Skeletal muscle tissue (tissue), 4 donors: ENCODE data around the gene FLII. TPM values are rescaled to one million over a fixed set of nuclear protein-coding genes. Genes with fewer than 3 reads are reported as not detected.
A peak's percentile ranks its signal among the peaks of the same experiment; 100 is the strongest.

Experiments used
- H3K27ac ChIP-seq: one replicate; pipeline ENCODE4 v1.7.0; 2013; ENCODE audit warnings: mild to moderate bottlenecking, low read depth, low read length, inconsistent platforms
- H3K27me3 ChIP-seq, 3 donors: one replicate each; pipeline ENCODE4 v1.7.0; 2013; ENCODE audit warnings: low read length in 3 of 3; ENCODE audit not compliant: control insufficient read depth in 3 of 3, insufficient read depth in 3 of 3
- H3K36me3 ChIP-seq, 3 donors: one replicate each; pipeline ENCODE4 v1.7.0; 2013; ENCODE audit warnings: low read length in 3 of 3; ENCODE audit not compliant: control insufficient read depth in 3 of 3, insufficient read depth in 3 of 3
- H3K4me1 ChIP-seq, 3 donors: one replicate each; pipeline ENCODE4 v1.7.0; 2013; ENCODE audit warnings: low read length in 3 of 3, mild to moderate bottlenecking in 3 of 3; ENCODE audit not compliant: control insufficient read depth in 3 of 3, insufficient read depth in 3 of 3
- H3K4me3 ChIP-seq, 3 donors: one replicate each; pipeline ENCODE4 v1.7.0; 2013; ENCODE audit warnings: low read length in 3 of 3
- H3K9ac ChIP-seq, 3 donors: one replicate each; pipeline ENCODE4 v1.7.0; 2013; ENCODE audit warnings: low read length in 3 of 3, mild to moderate bottlenecking in 3 of 3, moderate library complexity in 2 of 3, low read depth in 1 of 3
- H3K9me3 ChIP-seq, 3 donors: one replicate each; pipeline ENCODE4 v1.7.0; 2013; ENCODE audit warnings: low read length in 3 of 3; ENCODE audit not compliant: control insufficient read depth in 3 of 3
- total RNA-seq: library from RNA; depleted of rRNA; stranded (reverse); fragments of >200 nt; gene quantifications from one replicate; pipeline ENCODE4 v1.2.3, GENCODE V29; 2014
- donor health status: Osteomylitis.

Gene FLII
- total RNA-seq, 1 donor from 2014 or later = 193 TPM

DNA sequence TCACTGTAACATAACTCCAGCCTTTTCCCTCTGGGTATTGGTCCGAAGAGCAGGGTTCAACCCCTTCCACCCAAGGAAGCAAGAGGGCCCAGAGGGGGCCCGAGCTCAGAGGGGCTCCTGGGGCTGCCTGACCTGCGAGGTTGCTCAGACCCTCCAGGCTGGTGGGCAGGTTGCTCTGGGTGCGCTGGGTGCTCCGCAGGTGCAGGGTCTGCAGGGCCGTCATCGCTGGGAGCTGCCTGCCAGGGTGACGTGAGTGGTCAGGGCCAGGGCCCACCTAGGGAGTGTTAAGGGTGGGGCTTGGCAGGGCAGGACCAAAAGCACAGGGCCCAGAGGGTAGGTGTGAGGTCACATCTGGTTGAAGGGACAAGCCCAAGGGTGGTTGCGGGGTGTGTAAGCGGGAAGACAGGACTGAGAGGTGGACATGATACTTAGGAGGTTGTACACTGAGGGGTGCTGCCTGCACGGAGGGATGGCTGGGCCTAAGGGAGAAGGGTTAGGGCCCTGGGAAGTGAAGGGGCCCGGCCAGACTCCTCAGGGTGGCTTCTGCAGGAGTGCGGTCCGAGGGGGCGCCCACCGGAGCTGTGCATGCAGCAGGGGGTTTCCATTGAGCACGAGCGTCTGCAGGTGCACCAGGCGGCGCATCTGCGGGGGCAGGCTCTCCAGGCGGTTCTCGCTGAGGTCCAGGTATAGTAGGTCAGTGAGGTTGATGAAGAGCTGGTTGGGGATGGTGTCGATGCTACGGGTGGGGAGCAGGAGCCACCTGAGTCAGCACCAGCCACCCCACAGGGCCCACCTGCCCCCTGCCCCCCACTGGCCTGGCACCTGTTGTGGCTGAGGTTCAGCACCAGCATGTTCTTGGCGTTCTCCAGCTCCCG, 4.4 kb downstream of the FLII start:
- Histone ChIP-seq H3K27ac (no peak overlapping the region), H3K36me3 (peaks cover 67 to 72% (median 71%) of the 10 kb centered on the region in 3 donors), H3K4me1 (peaks cover 29 to 39% (median 37%) of the 10 kb centered on the region in 3 donors), H3K27me3 (no peaks in the 10 kb centered on the region), H3K4me3 (no peak overlapping the region), H3K9ac (no peak overlapping the region), H3K9me3 (no peaks in the 10 kb centered on the region)

- H3K9ac ChIP-seq = no peak overlapping the region
- H3K4me1 ChIP-seq = peaks cover 33 to 39% (median 36%) of the 10 kb centered on the region in 3 donors
- H3K27ac ChIP-seq = no peak overlapping the region
- no peaks in the 10 kb centered on the region for H3K9me3 ChIP-seq
- peaks cover 76 to 80% (median 80%) of the 10 kb centered on the region in 3 donors for H3K36me3 ChIP-seq
- H3K4me3 ChIP-seq = no peak overlapping the region
- no peaks in the 10 kb centered on the region for H3K27me3 ChIP-seq
Observed at GRCh38 chr17:18253187-18253884, 5.2 kb downstream of the FLII start.

DNA sequence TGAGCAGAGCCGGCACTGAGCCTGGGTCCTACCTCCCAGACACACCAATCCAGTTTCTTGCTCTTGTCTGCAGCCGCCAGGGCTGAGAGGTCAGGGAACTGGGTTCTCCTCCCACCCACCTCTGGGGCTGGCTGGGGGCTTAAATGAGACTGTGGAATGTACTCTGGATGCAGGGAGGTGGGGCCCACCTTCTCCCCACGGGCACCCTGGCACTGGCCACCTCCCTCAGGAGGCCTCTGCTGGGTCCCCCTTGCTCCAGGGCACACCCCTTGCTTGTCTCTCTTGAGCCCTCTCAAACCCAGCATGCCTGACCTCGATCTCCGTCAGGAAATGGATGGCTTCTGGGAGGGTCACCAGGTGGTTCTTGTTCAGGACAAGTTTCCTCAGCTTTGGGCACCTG, 6.4 kb downstream of the FLII start:
- Histone ChIP-seq H3K27ac (no peak overlapping the region), H3K4me1 (peaks cover 38 to 43% (median 41%) of the 10 kb centered on the region in 3 donors), H3K9ac (no peak overlapping the region), H3K27me3 (no peaks in the 10 kb centered on the region), H3K9me3 (no peaks in the 10 kb centered on the region), H3K4me3 (no peak overlapping the region), H3K36me3 (peaks cover 85 to 91% (median 88%) of the 10 kb centered on the region in 3 donors)

DNA sequence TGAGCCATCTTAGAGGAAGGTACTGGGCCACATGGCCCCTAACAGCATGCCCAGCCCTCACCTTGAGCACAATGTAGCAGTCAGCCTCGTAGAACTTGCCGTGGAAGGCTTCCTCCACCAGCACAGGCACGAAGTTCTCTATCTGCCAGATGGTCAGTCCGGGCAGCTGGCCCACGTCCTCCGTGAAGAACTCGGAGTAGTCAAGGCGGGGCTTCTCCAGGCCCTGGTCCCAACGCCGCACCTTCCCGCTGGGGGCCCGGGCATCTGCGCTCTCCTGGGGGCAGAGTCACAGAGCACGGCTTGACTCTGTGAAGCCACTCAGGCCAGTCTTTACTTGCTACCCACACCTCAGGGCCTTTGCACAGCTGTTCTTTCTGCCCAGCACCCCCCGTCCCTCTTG, 7.3 kb downstream of the FLII start:
- no peaks in the 10 kb centered on the region for H3K27me3 ChIP-seq
- no peaks in the 10 kb centered on the region for H3K9me3 ChIP-seq
- peaks cover 28 to 35% (median 34%) of the 10 kb centered on the region in 3 donors for H3K4me1 ChIP-seq
- H3K36me3 ChIP-seq = peaks cover 90 to 93% (median 91%) of the 10 kb centered on the region in 3 donors
- no peak overlapping the region for H3K9ac ChIP-seq
- H3K4me3 ChIP-seq = no peak overlapping the region
- no peak overlapping the region for H3K27ac ChIP-seq

DNA sequence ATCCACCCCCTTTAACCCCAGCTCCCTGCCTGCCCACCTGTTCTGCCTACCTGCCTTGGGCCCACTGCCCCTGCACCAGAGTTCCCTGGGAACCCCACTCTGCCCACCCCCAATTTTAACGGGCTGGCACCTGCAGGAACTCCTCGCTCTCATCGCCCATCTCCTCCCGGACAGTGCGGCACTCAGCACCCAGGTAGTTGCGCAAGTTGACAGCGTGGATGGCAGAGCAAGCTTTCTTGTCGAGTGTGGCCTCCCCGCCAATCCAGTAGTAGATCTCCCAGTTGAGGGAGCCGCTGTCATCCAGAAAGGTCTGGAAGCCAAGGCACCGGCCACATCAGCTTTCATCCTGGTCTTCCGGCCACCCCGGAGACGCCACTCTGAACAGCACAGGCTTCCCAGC, 7.8 kb downstream of the FLII start:
- Histone ChIP-seq H3K4me3 (no peak overlapping the region), H3K9ac (no peak overlapping the region), H3K27ac (no peak overlapping the region), H3K36me3 (peaks cover 90 to 93% (median 91%) of the 10 kb centered on the region in 3 donors), H3K4me1 (peaks cover 24 to 30% (median 29%) of the 10 kb centered on the region in 3 donors), H3K9me3 (no peaks in the 10 kb centered on the region), H3K27me3 (no peaks in the 10 kb centered on the region)

DNA sequence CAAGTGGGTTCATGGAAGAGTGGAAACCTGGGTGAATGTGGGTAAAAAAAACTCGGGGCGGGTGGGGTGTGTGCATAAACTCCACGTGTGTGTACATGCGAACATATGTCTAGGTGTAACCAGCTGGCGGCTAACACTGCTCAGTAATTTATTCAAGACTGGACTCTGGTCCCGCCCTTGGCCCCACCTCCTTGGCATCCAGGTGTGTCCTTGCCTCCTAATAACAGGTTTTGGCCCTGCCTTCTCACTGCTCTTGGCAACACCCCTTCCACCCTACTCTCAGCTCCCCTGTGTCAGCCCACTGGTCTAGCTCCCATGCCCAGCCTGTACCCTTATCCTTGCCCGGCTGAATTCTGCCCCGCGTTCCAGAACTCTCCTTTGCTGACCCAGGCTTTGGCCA, 8.3 kb downstream of the FLII start:
- no peak overlapping the region for H3K4me3 ChIP-seq
- peaks cover 90 to 93% (median 91%) of the 10 kb centered on the region in 3 donors for H3K36me3 ChIP-seq
- H3K4me1 ChIP-seq = peaks cover 21 to 26% (median 26%) of the 10 kb centered on the region in 3 donors
- H3K9me3 ChIP-seq = no peaks in the 10 kb centered on the region
- no peak overlapping the region for H3K9ac ChIP-seq
- no peaks in the 10 kb centered on the region for H3K27me3 ChIP-seq
- no peak overlapping the region for H3K27ac ChIP-seq

DNA sequence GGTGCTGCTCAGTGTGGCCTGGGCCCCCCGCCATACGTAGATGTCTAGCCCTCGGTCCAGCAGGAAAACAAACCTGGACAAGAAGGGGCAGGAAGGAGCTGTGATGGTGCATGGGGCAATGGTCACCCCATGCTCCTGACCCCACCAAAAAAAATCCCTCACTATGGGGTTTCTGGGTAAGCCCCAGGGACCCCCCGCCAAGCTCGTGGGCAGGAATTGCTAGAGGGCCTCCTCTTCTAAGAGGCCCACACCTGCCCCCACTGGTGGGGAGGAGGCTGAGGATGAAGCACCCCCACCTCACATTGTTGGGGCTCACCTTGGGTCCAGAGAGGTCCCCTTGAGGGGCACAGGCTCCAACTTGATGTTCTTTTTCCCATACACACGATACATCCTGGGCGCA, 9.7 kb downstream of the FLII start:
- Histone ChIP-seq H3K27me3 (no peaks in the 10 kb centered on the region), H3K36me3 (peaks cover 82 to 87% (median 84%) of the 10 kb centered on the region in 3 donors), H3K27ac (peak overlapping the region; percentile 36), H3K4me3 (no peak overlapping the region), H3K9me3 (no peaks in the 10 kb centered on the region), H3K9ac (no peak overlapping the region), H3K4me1 (peaks cover 19 to 21% (median 21%) of the 10 kb centered on the region in 3 donors)

DNA sequence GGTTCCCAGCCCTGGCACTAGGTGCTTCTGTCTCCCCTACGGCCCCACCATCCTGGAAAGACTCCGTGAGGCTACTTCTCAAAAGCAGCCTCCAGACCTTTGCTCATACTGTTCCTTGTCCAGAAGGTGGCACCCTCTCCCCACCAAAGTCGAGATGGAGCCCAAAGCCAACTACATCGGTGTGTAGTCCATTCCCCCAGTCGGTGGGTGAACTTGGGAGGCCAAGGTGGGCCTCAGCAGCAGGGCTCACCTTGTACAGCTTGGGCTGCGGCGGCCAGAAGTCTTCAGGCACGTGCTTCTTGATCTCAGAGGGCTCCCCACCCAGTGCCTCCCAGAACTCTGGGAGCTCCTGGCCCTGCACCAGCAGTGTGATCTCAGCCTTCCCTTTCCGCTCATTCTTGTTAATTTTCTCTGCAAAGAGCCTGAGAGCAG, 10.2 kb downstream of the FLII start:
- no peaks in the 10 kb centered on the region for H3K27me3 ChIP-seq
- peaks cover 81 to 87% (median 84%) of the 10 kb centered on the region in 3 donors for H3K36me3 ChIP-seq
- no peaks in the 10 kb centered on the region for H3K9me3 ChIP-seq
- H3K27ac ChIP-seq = peak overlapping the region; percentile 36
- peak overlapping the region in 1 of 3 donors; percentile 22 for H3K4me3 ChIP-seq
- peak overlapping the region in 1 of 3 donors; percentile 45 for H3K9ac ChIP-seq
- H3K4me1 ChIP-seq = peaks cover 19 to 20% (median 19%) of the 10 kb centered on the region in 3 donors

- H3K36me3 ChIP-seq = peaks cover 76 to 83% (median 78%) of the 10 kb centered on the region in 3 donors
- H3K9ac ChIP-seq = peak overlapping the region in 1 of 3 donors; percentile 45
- H3K9me3 ChIP-seq = no peaks in the 10 kb centered on the region
- H3K4me1 ChIP-seq = peaks cover 16 to 19% (median 19%) of the 10 kb centered on the region in 3 donors
- H3K4me3 ChIP-seq = no peak overlapping the region
- no peaks in the 10 kb centered on the region for H3K27me3 ChIP-seq
- peak overlapping the region; percentile 36 for H3K27ac ChIP-seq
Observed at GRCh38 chr17:18247613-18248001, 10.9 kb downstream of the FLII start.
